HuH-7 (cell line): ENCODE results near the gene NRXN2.

Source experiments
- DNase-seq: peaks from one replicate; pipeline ENCODE4 v3.0.0; 2011; ENCODE audit warnings: low spot score

Gene NRXN2

GRCh38 chr11:64759131-64759721 is 36.2 kb upstream of the NRXN2 start:
- DNase-seq = no peak

GRCh38 chr11:64758330-64759079 is 35.5 kb upstream of the NRXN2 start:
- DNase-seq = no peak

- DNase-seq = no peak
These were observed 34.7 kb upstream of the NRXN2 start for GRCh38 chr11:64757549-64758329.

- no peak for DNase-seq
These were observed 32.8 kb upstream of the NRXN2 start for GRCh38 chr11:64755681-64756361.

GRCh38 chr11:64754919-64755662 is 32.1 kb upstream of the NRXN2 start:
- no peak for DNase-seq

- no peak for DNase-seq
These were observed 31.3 kb upstream of the NRXN2 start for GRCh38 chr11:64754124-64754918.

GRCh38 chr11:64753380-64754123 is 30.6 kb upstream of the NRXN2 start:
- no peak for DNase-seq

GRCh38 chr11:64753019-64753379 is 30.0 kb upstream of the NRXN2 start:
- no peak for DNase-seq

GRCh38 chr11:64752175-64752970 is 29.4 kb upstream of the NRXN2 start:
- DNase-seq = no peak

GRCh38 chr11:64751580-64751979 is 28.6 kb upstream of the NRXN2 start:
- DNase-seq = no peak

- no peak for DNase-seq
These were observed 28.1 kb upstream of the NRXN2 start for GRCh38 chr11:64751136-64751535.

- DNase-seq = no peak
These were observed 27.5 kb upstream of the NRXN2 start for GRCh38 chr11:64750361-64751054.

GRCh38 chr11:64747961-64748665 is 25.1 kb upstream of the NRXN2 start:
- no peak for DNase-seq

GRCh38 chr11:64746486-64746885 is 23.5 kb upstream of the NRXN2 start:
- no peak for DNase-seq

- DNase-seq = no peak
These were observed 22.7 kb upstream of the NRXN2 start for GRCh38 chr11:64745521-64746328.

GRCh38 chr11:64745189-64745520 is 22.2 kb upstream of the NRXN2 start:
- DNase-seq = no peak

GRCh38 chr11:64744544-64745188 is 21.7 kb upstream of the NRXN2 start:
- DNase-seq = no peak
